ENCODE data around the gene REV1.
"Not testable (repeated sequence)": the region's sequence is repeated elsewhere in the genome, so short reads cannot be mapped to it uniquely, and the experiment has no call there.

REV1 gene

GRCh38 chr2:99485411-99485810 lies 4.4 kb downstream of the REV1 start:
- DNase-seq, result no peak

GRCh38 chr2:99484205-99484604 lies 5.6 kb downstream of the REV1 start:
- no peak for DNase-seq

- DNase-seq, result peak; percentile 47
Measured at GRCh38 chr2:99481941-99482340, 7.9 kb downstream of the REV1 start.

GRCh38 chr2:99481527-99481926 lies 8.3 kb downstream of the REV1 start:
- DNase-seq, result no peak

GRCh38 chr2:99480390-99480789 lies 9.4 kb downstream of the REV1 start:
- no peak for DNase-seq

- DNase-seq, result no peak
Measured at GRCh38 chr2:99478632-99479031, 11.2 kb downstream of the REV1 start.

GRCh38 chr2:99477054-99477453 lies 12.8 kb downstream of the REV1 start:
- DNase-seq, result no peak

- no peak for DNase-seq
Measured at GRCh38 chr2:99476629-99477028, 13.2 kb downstream of the REV1 start.

- not testable (repeated sequence) for DNase-seq
Measured at GRCh38 chr2:99475095-99475494, 14.7 kb downstream of the REV1 start.

- no peak for DNase-seq
Measured at GRCh38 chr2:99473518-99474083, 16.2 kb downstream of the REV1 start.

GRCh38 chr2:99472600-99472960 lies 17.2 kb downstream of the REV1 start:
- no peak for DNase-seq

- DNase-seq, result no peak
Measured at GRCh38 chr2:99471654-99472599, 17.9 kb downstream of the REV1 start.

- DNase-seq, result no peak
Measured at GRCh38 chr2:99470957-99471356, 18.9 kb downstream of the REV1 start.

GRCh38 chr2:99470459-99470858 lies 19.4 kb downstream of the REV1 start:
- DNase-seq, result not testable (repeated sequence)

GRCh38 chr2:99469394-99469793 lies 20.4 kb downstream of the REV1 start:
- no peak for DNase-seq

GRCh38 chr2:99468155-99468554 lies 21.7 kb downstream of the REV1 start:
- no peak for DNase-seq

GRCh38 chr2:99467390-99467789 lies 22.4 kb downstream of the REV1 start:
- DNase-seq, result no peak

- DNase-seq, result no peak
Measured at GRCh38 chr2:99461828-99462483, 27.9 kb downstream of the REV1 start.

- no peak for DNase-seq
Measured at GRCh38 chr2:99458529-99458928, 31.3 kb downstream of the REV1 start.

- DNase-seq, result no peak
Measured at GRCh38 chr2:99451686-99452085, 38.1 kb downstream of the REV1 start.

- DNase-seq, result no peak
Measured at GRCh38 chr2:99451280-99451679, 38.5 kb downstream of the REV1 start.

GRCh38 chr2:99450199-99450598 lies 39.6 kb downstream of the REV1 start:
- DNase-seq, result no peak

GRCh38 chr2:99448556-99448955 lies 41.3 kb downstream of the REV1 start:
- no peak for DNase-seq

- DNase-seq, result no peak
Measured at GRCh38 chr2:99445065-99445464, 44.8 kb downstream of the REV1 start.
